GM19239 (cell line): Measurements from ENCODE around the gene CDS2.

Experiments used
- DNase-seq: peaks from one replicate; pipeline ENCODE4 v3.0.0; 2011; ENCODE audit warnings: low spot score; ENCODE audit not compliant: insufficient read length
- FAIRE-seq: peaks from 2 replicates; lab custom pipeline; 2011; peaks lifted over from hg19 to GRCh38; lab: Jason Lieb, UNC

CDS2 gene

DNA sequence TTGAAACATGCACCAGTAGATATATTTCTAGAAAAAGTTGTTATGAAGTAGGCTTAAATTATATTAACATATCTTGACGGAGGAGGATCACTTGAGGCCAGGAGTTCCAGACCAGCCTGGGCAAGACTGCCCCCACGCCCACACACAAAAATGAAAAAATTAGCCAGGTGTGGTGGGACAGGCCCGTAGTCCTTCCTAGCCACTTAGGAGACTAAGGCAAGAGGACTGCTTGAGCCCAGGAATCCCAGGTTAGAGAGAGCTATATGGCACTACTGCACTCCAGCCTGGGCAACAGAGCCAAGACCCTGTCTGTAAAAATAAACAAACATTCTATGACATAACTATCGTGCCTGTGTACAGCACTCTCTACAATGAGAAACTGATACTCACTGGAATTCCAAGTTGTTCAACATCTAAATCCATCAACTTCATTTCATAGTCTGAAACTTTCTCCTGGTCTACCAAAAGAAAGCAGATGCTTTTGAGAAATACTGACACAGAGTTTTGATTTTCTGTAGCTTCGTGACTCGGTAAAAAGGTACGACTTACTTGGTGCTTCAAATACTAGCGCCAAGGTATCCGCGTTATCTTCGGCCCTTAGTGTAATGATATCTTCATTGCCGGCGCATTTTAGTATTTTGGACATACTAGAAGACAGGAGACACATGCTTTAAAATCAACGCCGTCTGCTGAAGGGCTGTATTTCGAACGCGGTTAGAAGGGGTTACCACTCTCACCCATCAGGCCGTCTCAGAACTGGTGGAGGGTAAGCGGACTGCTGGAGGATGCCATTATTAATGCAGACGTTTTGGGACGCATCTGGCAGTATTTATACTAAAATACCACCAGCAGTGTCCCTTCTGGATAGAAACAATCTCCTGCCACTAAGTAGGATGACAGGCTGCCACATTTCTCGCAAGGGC is 8.3 kb upstream of the CDS2 start:
- FAIRE-seq (peak; percentile 67), DNase-seq (no peak)

DNA sequence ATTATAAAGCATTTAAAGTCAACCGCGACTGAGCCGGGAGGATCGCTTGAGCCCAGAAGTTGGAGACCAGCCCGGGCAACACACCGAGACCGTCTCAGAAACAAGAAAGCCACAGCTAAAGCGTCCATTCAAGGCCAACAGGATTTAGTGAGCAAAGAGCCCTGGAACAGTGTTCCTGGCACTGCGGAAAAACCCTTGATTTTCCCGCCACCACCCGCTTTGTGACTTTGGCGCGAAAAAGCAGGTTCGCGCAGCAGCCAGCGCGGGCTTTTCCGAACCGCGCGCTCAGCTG is 7.7 kb upstream of the CDS2 start:
- no peak for DNase-seq
- FAIRE-seq, result no peak

DNA sequence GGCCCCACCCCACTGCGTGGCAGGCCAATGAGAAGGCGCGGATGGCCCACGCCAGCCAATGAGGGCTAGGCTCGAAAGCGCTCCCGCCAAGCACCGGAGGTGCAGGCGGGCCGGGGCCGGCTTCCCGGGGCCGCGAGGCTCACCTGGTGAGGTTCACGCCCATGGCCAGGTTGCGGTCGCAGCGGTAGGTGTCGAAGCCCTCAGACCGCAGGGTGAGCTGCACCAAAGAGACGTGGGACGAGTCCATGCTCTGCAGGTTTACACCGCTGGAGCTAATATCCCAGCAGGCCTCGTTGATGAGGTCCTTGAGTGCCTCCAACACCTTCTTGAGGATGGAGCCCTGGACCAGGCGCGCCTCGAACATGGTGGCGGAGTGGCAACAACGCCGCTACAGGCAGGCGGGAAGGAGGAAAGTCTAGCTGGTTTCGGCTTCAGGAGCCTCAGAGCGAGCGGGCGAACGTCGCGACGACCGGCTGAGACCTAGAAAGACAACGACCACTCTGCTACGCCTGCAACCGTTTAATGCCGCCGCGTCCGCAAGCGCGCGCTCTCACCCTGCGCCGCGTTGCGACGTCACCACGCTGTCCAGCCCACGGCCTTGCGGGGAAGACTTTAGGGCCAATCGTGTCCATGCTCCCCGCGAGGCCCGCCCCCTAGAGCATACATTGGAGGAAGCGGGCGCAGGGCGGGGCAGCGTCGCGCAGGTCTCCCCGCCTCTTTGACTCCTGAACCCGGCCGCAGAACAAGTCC is 7.2 kb upstream of the CDS2 start, which contains the start of gene PCNA:
TSS of gene PCNA (minus strand) at position 524 of the 750 bp plus-strand sequence. CDS start at position 364, 160 bp downstream.
- FAIRE-seq (peak; percentile 98), DNase-seq (peak; percentile 79)

DNA sequence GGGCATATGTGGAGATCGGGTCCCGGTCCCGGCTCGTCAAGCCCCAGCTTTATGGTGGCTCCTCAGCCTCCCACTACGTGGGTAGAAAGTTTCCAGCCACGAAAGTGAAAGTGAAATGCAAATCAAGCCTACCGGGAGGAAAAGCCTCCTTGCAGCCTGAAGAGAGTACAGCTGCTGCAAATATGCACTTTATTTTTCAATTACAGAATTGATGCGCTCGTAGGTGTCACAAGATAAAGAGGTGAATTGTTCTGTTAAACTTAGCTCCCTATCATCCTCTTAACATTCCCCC is 6.7 kb upstream of the CDS2 start:
- FAIRE-seq, result no peak

DNA sequence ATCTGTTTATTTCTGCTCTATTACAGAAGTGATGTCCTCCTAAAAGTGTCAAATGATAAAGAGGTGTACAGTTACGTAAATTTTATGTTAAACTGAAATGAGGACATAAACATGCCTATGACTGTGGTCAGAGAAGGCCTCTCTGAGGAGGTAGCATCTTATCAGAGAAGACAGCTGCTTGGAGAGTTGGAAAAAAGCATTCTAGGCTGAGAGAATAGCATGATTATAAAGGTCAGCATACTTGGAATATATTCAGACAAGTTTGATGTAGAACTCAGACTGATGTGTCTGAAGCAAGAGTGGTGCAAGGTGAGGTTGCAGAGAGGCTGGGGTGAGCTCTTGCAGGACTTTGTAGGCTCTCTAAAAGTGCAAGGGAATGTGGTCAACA is 3.9 kb upstream of the CDS2 start:
- no peak for FAIRE-seq
- no peak for DNase-seq

More for the DNA sequence above, 6.7 kb upstream of the CDS2 start:
- DNase-seq, result no peak

DNA sequence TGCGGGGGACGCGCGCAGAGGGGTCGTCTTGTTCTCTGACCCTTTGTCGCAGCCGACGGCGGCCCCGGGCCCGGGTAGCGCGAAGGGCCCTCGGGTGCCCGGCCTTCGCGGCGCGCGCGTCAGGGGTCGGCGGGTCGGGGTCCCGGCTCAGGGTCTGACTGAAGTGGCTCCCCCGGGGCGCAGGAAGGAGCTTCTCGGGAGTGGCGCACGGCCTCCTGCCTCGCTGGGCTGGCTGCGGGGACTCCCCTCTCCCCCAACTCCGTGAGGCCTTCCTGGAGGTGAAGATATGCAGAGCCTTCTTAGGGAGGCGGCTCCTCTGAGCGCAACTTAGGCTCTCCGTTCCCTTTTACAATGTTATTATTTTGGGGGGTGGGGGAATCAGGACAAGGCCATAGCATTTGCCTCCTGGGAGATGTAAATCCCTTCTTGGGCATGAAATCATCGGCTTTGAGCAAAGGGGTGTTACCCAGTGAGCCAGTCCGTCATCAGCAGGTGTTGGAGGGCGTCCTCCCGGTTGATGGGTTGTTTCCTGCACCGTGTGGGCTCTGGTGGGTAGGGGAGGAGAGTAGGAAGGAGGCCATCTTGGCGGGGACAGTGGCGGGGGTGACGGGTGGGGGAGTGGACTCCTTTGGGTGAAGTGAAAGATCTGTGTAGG is 523 bp downstream of the CDS2 start:
- FAIRE-seq (no peak), DNase-seq (no peak)

DNA sequence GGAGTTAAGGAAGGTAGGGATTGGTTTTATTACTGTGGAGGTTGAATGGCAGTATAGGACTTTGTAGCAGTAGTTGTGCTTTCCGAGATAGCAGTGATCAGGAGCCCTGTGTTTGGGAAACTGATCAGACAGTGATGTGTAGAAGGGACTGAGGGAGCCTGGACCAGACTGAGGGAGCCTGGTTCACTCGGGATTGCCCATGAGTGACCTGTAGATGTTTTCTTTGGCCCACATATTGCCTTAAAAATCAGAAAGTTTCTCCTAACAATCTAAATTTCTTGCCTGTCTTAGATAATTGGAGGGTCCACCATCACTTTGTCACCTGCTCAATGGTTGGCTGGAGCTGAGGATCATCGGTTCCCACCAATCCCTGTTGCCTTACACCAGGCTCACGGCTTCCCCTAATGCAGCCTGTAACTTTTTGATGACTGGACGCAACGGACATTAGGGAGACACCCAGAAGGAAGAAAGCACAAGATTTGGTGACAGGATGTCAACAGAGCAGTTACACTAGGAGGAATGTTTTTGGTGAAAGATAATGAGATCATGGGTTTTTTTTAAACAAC is 1.1 kb downstream of the CDS2 start:
- DNase-seq (no peak), FAIRE-seq (peak; percentile 89)

DNA sequence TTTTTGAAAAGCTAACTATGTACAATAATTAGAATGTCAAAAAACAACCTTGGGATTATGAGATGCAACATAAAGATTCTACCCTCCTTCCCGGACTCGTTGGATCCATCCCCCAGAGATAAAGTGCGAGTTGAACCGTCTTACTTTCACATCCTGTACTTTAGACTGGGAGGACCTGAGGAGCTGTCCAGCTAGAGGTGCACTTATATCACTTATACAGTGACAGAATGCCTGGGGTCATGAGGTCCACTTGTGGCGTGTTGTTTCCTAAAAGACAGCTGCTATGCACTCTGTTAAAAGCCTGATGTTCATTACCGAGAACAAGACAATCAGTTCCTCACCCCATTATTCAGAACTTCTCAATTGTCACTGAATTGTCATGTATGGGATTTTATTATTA is 2.1 kb downstream of the CDS2 start:
- DNase-seq, result no peak
- FAIRE-seq, result no peak

DNA sequence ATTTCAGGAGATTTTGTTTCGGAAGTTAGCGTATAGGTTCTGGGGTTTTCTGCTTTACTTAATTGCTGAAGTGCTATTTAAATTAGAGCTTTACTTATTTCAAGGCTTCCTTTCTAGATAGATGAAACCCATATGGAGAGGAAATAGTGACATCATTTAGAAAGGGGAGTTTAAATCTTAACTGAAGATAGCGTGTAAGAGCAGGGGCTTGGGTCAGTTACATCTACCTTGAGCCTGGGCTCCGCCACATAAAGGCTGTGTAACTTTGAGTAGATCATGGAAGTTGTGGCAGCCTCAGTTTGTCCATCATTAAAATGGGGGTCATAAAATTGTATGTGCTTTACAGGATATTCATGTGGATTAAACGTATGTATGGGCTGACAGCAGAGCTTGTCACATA is 4.7 kb downstream of the CDS2 start:
- no peak for FAIRE-seq
- DNase-seq, result no peak

DNA sequence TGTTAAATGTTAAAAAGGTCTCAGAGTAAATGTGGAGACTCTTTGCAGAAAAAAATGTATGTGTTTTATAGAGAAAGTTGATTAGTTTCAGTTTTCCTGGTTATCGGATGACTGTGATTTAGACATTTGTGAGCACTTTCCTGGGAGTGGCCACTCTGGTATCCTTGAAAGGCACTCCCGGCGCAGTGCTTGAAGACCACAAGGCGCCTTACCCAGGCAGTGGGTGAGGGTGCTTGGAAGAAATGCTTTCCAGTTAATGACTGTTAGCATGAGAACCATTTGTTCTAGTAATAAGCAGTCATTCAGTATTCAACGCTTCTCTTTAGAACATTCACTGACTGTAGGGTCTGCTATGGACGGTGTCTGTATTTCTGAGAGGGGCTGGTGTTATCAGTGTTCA is 7.2 kb downstream of the CDS2 start:
- FAIRE-seq (no peak), DNase-seq (no peak)

DNA sequence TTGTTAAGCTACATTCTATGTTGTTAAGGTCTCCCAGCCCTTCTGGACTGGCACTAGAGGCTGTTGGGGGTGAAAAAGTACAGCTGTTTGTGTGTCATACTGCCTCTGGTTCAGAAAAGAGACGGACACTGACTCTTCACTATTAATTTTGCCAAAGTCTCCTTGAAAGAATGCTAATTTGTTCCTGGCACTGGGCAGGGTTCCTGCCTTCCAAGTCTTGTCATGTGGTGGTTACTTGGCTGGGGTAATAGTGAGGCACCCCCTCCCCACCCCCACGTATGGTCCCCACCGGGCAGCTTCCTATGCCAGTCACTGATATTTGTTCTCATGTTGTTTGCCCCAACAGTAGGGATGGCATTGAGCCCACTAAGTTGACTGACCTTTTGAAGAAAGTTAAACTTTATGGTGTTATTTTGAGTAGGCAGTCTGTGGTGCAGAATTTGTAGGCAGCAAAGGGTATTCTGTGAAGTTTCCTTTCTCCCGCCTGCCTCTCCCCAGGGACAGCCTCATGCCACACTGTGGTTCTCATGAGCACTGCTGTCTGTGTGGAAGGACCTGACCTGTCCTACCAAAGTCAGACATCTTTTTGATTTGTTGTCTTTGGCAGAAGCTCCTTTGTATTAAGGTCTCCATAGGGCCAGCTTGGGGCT is 8.7 kb downstream of the CDS2 start:
- DNase-seq (no peak), FAIRE-seq (peak; percentile 21)

DNA sequence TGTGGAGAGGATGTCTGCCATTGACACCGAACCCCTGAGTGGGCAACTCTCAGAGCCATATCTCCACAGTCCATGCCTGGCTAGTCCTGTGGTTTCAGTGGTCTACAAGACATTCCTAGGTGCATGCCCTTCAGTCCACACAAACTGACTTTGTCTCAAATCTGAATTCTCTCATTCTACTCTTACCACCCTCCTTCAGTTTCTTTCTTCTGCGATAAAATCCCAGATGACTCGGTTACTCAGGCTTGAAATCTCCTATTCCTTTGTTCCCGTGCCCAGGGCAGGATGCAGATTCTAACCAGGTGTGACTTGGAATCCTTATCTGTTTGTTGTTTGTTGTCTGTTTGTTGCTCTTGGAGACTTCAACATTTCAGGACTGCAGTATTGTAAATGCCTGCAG is 9.3 kb downstream of the CDS2 start:
- no peak for DNase-seq
- FAIRE-seq, result no peak

DNA sequence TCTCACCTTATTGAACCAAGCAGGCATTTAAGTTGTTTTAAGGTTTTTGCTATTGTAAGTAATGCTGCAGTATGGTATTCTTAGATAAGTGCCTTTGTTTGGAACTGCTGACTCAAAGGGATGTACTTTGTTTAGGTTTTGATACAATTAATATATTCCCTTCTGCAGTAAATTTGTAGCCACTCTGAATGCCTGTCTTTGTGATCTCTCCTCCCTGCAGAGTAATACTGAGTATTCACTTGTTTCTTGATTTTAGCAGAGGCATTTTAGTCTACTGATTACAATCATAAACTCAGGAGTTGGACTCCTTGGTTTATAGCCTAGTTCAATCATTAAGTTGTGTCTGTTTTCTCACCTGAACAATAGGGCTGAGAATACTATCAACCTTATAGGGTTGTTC is 13.4 kb downstream of the CDS2 start:
- no peak for DNase-seq

DNA sequence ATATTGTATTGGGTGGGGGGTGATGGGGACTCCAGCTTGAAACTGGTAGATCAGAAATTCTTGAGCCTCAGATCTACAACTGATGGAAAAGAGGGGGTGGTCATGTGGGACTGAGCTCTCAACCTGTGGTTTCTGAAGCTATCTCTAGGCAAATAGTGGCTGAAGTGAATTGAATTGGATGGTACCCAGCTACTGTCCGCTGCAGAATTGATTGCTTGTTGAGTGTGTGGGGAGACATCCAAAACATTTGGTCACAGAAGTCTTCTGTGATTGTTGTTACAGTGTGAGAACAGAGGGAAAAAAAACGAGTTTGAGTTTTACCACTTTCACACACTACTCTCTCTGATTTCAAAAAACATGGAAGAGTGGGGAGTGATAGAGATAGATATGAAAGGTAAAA is 14.8 kb downstream of the CDS2 start:
- FAIRE-seq (no peak), DNase-seq (no peak)

More for the DNA sequence above, 13.4 kb downstream of the CDS2 start:
- peak; percentile 35 for FAIRE-seq

DNA sequence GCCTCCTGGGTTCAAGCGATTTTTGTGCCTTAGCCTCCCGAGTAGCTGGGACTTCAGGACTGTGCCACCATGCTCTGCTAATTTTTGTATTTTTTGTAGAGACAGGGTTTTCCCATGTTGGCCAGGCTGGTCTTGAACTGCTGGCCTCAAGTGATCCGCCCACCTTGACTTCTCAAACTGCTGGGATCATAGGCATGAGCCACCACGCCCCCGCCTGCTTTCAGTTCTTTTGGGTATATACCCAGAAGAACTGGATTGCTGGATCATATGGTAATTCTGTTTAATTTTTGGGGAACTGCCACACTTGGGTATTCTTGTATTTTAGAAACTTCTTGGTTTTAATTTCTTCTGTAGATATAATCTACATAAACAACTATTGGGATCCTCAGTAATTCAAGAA is 17.0 kb downstream of the CDS2 start:
- peak; percentile 8 for FAIRE-seq
- no peak for DNase-seq

DNA sequence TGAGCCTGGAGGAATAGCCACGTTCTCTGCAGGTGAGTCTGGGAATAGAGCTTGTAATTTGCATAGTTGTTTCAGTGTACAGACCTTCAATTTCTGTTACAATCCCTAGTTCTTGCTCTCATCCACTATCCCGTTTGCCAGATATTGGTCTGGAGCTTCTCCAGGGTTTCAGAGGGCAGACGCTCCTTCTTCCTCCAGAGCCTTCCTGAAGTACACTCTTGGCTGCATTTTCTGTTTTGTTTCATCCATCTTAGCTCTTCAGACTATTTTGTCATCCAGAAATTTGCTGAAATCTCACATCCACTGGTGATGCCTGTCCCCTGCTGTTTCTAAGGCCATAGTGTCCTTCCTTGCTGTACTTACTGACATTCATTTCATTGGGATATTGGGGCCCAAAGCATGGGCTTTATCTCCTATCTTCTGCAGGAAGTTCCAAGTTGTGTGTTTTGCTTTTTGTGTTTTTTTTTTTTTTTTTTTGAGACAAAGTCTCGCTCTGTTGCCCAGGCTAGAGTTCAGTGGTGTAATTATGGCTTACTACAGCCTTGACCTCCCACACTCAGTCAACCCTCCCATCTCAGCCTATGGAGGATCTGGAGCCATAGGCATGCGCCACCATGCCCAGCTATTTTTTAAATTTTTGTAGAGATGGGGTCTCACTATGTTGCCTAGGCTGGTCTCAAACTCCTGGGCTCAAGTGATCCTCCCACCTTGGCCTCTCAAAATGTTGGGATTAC is 18.7 kb downstream of the CDS2 start:
- peak; percentile 65 for FAIRE-seq
- no peak for DNase-seq

DNA sequence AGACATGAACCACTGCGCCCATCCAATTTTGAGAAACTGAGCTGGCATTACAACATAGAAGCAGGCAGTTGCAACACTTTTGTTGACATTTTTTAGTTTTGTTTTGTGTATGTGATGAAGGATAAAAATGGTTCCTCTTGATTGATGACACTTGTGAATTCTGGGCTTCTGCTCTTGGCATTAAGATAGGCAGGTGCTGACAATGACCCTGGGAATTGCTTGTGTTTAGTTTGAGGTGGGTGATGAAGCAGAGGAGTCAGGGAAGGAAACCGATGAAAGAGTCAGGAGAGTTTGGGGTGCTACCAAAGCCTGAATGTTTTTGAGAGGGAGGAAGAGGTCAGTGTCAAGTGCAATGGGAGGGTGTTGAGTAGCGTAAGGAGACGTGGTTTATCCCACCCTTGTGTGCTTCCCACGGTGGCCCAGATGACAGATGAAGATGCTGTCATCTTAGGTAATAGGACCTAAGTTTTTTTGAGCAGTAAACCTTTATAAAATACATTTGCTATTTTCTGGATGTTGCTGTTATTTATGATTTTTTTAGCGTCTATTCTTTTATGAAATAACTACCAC is 19.4 kb downstream of the CDS2 start:
- no peak for FAIRE-seq

DNA sequence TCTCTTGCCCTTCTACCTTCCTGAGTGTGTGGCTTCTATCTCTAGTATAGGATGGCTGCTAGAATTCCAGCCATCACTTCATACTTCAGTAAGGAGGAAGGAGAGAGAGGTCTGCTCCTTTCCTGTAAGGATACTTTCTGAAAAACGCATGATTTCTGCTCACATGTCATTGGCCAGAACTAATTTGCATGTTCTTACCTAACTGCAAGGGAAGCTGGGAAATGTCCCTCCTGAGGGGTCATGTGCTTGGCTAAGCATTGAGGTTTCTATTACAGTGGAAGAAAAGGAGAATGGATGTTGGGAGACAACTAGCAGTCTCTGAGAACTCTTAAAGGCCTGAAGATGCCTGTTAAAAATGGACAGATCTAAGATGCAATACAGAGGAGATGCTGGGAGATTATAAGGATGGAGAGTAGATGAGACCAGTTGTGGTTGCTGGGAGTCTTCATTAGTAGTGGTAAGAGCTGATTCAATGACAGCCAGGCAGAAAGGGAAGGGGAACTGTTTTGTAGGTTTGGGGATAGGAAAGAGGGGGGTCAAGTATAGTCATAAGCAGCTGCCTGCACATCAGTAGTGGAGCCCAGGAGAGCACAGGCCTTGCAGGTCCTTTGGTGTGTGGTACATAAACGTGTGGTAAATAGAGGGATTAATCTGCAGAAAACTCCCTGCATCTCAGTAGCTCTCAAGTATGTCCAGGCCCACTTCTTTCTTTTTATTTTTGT is 20.2 kb downstream of the CDS2 start:
- DNase-seq (no peak), FAIRE-seq (peak; percentile 76)

More for the DNA sequence above, 19.4 kb downstream of the CDS2 start:
- no peak for DNase-seq

DNA sequence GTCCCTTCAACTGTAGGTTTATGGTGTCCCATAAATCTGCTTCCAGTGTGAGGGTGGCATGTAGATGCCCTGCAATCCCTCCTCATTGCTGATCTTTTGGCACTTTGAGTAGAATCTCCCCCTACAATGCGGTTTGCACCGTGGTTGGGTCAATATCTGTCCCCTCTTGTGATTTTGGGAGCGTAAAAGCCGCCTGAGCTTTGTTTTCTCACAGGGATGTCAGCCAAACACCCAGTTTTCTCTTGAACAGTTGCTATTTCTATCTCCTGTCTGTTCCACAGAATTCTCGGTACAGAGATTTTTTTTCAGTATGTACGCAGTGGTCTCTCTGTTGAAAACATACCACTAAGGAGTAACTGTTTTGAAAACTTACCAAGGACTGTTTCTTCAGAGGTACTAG is 21.8 kb downstream of the CDS2 start:
- no peak for DNase-seq
- no peak for FAIRE-seq
